LHCN-M2 (cell line): ENCODE results near the gene FXYD2. TPM values are rescaled to one million over a fixed set of nuclear protein-coding genes. Genes with fewer than 3 reads are reported as not detected.
A peak's percentile ranks its signal among the peaks of the same experiment; 100 is the strongest.
"Not testable (repeated sequence)": the region's sequence is repeated elsewhere in the genome, so short reads cannot be mapped to it uniquely, and the experiment has no call there.

Source experiments
- DNase-seq: peaks from one replicate; pipeline ENCODE4 v3.0.0-alpha.2; 2012; ENCODE audit warnings: low read depth
- total RNA-seq: library from RNA; depleted of rRNA; stranded (reverse); fragments of >200 nt; gene quantifications from 2 replicates; pipeline ENCODE4 v1.2.3, GENCODE V29; 2014

FXYD2 gene
- total RNA-seq, 1 experiment from 2014 or later: not detected

DNA sequence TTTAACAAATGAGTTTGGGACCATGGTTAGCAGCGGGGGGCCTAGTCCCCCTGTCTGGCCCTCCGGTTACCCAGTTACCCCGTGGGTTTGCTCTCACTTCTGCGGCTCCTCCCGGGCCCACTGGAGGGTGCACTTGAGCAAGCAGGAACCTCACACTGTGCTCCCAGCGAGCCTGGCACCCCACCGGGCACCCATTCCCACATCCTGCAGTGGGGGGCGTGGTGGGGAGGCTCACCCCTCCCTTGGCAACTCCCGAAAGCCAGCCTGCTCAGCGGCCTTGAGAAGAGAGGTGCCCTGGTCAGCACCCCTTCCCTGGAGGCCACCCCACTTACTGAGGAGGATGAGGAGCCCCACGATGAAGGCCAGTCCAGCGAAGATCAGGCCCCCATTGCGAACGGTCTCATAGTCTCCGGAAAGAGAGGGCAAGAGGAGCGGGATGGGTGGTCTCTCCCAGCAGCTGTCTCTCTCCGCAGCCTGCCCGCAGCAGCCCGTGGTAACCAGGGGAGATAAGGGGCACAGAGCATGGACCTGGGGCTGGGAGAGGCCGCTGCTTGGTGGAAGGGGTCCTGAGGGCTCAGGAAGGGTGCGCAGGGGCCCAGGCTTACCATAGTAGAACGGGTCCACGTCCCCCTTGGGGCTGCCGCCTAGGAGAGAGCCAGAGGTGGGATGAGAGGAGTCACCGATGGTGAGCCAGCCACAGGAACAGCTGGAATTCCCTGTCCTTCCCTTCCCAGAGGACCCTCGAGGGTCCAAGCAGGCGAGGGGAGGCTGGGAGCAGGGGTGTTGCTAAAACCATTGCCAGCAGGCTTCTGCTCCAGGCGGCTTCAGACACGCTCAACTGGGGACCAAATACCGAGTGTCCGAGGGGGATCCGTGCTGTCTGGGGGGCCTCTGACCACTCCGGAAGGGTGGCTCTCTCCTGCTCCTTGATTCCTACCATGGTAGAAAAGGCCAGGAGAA, 2.2 kb downstream of the FXYD2 start:
- no peak for DNase-seq

DNA sequence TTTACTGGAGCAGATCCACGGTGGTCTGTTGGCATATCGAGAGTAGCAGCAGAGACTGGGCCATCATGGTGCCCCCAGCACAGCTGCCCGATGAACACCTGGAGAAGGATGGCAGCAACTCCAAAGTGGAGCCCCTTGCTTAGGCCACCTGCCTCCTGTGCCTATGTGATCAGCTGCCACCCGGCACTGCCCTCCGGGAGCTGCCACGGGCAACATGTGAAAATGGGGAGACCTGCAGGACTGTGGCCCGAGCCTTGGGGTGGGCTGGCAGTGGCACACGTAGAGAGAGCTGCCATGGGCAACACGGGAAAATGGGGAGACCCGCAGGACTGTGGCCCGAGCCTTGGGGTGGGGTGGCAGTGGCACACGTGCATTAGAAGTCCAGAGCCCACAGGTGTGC, 3.1 kb downstream of the FXYD2 start:
- DNase-seq: no peak

DNA sequence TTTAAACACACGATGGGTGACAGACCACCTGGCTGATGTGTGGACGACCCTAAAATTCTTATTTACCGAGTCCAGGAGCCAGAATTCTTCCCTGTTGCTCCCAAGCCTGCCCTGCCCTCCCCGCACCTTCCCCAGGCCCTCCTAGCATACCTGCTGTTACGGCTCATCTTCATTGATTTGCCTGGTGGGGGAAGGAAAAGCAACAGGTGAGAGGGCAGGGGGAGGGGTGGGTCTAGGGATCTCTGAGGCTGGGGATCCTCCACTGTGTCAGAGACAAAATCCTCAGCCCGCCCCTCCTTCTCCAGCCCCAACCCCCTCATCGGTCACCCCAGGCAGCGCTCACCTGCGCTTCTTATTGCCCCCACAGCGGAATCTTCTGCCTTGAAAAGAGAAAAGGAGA, 4.0 kb downstream of the FXYD2 start:
- DNase-seq: no peak

DNA sequence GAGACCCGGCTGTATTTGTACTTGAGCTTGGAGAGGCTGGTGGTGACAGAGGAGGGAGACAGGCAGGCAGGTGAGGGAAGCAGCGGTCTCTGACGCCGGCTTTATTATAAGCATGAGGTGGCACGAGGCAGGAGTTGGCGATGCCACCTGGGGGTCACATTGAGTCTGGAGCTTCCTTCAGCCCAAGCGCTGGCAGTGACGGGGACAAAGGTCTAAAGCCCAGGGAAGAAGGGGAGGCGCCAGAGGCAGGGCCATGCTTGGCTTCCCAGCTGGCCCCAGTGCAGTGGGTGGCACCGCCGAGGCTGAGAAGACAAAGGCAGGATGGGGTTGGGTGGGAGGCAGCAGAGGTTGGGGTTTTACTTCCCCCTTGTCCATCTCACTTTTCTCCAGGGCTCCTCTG, 4.5 kb downstream of the FXYD2 start:
- DNase-seq: no peak

DNA sequence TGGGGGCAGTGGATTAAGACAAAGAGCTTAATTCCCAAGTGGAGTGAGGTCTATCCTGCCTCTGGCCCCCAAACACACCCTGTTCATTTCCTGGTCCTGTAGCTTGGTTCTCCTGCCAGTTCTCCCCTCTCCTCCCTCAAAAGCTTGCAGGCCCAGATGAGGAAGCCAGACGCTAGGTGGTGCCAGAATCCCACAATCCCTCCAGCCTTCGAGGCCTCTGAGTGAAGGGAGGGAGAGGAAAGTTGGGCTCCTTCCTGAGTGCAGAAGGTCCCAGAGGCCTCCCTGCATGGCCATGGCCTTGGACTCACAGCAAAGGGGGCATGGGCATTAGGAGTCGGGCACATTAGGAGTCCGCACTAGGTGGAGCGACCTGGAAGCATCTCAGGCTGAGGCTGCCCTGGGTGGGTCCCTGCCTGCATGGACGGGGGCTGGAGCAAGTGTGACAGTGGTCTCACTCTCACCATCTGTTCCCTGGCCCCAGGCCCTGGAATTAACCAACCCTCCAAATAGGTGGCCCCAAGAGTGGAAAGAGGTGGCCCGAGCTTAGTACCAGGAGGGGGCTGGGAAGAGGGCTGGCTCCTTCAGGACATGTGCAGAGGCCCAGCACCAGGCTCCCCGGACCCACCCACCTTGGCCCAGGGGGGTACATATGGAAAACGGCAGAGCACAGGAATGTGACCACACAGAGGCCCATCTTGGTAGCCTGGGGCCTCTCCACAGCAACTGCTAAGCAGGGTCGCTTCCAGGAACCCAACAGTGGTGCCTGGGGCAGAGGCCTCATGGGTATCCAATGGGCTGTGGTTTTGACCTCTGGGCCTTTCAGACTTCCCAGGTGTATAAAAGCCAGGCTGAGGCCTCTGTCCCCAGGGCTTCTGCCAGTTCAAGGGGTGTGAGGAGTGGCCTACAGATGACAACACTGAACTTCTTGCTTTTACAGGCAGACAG, 5.2 kb downstream of the FXYD2 start:
- peak; percentile 30 for DNase-seq

DNA sequence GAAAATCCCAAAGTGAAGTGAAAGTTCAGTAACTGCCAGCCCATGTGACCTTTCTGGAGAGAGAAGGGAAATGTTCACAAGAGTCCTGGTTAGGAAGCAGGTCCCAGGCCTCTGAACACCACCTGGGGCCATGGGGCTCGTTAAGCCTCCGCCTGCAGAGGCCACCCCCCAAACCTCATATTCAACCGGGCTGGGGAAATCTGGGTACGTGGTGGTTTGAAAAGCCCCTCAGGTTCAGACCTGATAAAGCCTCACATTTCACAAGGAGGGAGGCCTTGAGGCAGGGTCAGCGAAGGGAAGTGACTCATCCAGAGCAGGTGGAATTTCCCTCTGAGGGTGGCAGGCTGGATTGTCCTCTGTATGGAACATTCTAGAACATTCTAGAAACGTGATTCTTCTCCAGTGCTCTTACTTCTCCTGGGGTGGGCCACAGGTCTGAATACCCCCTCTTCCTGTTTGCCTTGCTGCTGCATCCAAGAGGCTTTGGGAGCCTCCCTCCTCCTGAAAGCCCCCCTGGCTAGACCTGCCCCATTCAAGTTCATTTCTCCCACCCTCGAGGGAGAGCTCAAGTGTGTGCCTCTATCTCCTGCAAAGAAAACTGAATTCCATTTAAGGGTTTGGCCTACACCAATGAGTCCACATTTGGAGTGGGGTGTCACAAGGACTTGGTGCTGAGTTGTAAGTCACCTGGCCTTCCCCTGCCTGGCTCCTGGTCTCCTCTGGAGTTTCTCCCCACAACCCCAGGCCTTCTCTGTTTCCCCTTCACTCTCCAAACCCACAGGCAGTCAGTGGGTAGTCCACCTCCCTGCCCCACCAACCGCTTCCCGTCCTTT, 6.3 kb downstream of the FXYD2 start:
- DNase-seq: no peak

DNA sequence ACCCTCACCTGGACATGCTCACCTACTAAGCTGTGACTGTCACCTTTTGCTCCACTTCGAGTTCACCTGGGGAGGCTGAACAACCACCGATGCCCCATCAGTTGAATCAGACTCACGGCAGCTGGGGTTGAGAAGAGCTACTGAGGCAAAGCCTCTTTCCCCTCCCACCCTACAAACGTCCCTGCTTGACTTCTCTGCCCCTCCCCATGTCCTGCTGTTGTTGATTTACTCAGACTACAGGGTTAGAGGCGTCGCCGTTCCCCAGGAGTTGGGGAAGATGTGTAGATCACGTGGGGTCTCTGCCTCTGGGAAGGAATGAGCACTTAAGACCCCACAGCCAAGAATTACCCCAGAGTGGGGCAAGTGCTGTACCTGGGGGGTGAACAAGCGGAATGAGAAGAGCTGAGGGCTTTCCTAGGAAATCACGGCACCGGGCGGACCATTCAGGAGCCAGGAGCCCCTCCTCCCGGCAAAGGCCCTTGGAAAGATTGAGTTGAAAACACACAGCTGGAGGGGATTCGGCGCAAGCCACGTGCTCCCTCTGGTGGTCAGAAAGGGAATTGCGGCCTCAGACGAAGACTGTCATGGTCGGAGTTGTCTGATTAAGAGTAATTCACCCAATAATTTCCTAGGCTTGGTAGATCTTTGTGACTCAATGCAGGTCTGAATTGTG, 7.0 kb downstream of the FXYD2 start:
- peak; percentile 51 for DNase-seq

DNA sequence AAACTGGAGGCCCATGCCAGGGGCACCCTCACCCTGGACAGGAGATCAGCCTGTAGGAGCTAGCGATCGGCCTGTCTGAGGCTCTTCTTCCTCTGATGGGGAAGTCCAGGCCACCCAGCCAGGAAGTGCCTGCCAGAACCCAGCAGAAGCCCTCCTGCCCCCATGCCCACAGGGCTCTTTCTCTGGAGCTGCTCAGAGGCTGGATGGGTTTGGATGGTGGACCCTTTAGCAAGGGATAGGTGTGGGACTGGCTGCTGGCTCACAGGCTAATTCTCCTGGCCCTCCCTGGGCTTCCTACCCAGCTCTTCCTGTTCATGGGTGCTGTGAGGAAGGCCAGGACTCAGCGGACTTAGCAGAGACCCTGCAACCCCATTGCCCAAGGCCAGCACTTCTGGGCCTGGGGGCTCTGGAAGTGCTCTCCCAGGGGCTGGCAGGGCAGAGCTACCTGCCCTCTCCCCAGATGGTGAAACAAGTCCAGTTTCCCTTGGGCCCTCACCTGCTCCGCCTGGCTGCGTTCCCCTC, 7.6 kb downstream of the FXYD2 start:
- no peak for DNase-seq

DNA sequence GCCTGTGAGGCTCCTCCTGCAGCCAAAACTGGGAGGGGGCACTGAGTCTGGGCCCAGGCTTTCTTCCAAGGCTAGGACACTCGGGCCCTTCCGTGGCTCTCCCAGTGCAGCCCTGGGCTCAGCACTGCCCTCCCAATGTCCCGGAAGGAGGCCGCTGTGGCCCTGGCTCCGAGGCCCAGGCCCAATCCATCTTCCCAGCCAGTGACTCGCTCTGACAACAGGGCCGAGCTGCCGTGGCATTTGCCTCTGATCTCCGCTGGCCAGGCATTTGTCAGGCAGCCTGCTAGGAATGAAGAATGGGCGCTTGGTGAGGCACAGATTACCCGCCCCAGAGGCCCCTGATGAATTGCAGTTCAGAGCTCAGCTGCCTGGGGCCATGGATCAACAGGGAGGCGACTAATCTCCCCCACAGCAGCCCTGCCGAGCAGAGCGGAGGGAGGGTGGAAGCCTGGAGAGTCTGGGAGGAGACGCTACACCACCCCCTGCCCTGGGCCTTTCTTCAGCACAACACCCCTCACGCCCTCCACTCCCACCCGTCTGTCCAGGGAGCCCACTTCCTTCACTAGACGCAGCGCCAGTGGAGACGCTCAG, 8.3 kb downstream of the FXYD2 start:
- DNase-seq: peak; percentile 17

DNA sequence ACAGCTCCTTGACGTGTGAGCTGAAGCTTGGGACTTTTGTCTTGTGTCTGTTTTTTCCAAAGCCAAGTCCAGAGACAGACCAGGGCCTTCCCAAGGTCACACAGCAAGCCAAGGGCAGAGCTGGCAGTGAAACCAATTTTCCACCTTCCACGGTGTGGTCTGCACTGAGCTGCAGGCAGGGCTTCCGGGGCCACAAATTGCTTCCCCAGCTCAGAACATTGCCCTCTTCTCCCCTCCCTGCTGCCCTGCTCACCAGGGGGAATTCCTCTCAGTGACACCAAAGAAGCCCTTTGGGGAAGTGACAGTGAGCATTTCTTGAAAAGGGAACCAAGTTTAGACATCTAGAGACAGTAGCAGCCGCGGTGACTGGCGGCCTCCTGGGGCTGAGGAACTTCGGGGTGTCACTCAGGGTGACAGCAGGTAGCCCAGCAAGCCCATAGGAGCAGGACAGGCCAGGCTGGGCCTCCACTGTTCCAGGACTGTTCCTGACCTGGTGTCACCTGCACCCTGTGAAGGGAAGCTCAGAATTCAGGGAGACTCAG, 9.2 kb downstream of the FXYD2 start:
- no peak for DNase-seq

DNA sequence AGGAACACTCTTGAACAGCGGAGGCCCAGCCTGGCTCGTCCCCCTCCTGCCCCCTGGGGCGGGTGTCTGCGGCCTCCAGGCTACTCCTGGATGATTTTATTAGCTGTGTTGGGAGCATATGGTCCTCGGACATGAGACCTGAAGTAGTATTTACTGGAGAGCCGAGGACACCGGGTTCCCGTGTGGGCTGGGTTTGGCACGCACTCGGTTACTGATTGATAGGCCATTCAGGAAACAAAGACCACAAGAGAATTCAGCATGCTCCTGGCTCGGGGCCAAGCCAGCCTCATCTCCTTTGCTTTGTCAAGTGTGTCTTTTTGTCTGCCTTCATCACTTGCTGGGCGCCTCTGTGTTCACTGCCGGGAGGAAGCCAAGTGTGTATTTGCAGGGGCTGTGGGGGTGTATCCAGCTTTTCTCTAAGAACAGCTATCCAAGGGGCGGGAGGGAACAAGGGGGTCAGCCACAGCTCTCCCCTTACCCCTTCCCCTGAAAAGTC, 9.7 kb downstream of the FXYD2 start:
- no peak for DNase-seq

DNA sequence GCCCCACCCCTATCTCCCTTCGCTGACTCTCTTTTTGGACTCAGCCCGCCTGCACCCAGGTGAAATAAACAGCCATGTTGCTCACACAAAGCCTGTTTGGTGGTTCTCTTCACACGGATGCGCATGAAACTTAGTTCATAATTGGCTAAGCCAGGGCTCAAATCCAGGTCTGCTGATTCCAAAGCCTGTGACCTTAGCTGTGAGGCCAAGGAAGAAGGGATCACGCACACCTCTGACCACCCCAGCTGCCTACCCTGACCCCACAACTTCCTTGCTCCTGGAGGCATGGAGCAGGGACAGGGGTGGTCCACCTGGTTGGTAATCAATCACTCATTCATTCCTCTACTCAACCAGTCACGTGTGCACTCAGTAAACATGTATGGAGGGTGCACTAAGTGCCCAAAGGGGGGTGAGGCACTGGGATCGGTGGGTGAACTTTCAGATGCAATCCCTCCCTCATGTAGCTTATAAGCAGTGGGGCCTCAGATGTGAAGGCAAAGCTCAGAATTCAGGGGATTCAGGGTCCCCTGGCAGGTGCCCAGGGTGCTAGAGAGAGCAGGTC, 10.3 kb downstream of the FXYD2 start:
- DNase-seq: no peak

DNA sequence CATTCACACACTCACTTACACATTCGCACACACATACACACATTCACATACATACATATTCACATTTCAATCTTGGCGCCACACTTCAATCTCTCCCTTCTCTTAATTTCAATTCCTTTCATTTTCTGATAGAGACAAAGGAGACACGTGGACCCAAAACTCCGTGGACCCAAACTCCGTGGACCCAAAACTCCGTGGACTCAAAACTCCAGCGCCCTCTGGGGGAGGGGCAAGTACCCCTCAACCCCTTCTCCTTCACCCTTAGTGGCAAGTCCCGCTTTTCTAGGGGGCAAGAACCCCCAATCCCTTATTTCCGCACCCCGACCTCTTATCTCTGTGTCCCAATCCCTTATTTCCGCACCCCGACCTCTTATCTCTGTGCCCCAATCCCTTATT, 14.5 kb downstream of the FXYD2 start:
- DNase-seq: not testable (repeated sequence)

DNA sequence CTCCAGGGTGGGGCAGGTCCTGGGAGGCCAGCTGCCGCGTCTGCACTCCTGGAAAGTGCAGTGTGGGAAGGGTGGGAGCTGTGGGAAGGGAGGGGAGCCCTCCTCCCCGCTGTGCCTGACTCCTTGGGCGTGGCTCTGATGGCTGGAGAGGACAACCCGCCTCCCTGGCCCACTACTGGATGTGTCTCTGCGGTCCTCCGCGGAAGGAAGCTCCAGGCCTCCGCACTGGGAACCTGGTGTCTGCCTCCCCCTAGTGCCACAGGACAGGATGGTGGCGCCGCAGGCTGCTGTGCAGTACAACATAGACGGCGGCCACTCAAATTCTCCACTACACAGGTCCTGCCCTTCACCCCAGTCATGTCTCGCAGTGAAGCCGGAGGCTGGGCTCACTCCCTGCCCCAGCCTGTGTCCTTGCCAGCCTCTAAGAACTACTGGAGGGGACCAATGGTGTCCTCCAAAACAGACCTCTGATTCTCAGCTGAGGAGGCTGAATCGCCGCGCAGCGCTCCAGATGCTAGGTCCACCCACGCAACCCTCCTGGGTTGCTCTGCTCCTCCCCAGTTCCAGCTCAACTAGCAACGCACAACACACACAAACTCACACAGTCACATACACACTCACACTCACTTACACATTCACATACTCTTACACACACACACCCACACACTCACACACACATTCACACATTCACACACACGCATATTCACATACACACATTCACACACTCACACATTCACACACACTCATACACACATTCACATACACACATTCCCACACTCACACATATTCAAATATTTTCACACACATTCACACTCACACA, 15.1 kb downstream of the FXYD2 start:
- DNase-seq: no peak

DNA sequence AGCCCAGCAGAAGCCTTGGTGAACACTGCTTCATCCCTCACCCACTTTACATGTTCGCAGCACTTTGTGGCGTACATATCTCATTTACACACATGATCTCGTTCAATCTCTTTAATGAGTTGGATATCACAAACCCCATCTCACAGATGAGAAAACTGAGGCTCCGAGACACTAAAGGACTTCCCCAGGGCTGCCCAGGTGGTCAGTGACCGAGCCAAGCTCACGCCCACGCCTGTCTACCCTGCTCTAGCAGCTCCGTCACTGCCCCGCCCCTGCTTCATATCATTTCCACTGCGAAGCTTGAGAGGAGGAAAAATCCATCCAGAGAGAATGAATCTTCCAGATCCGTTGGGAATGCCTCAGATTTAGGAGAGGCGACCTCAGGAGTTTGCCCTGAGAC, 15.8 kb downstream of the FXYD2 start:
- DNase-seq: no peak

DNA sequence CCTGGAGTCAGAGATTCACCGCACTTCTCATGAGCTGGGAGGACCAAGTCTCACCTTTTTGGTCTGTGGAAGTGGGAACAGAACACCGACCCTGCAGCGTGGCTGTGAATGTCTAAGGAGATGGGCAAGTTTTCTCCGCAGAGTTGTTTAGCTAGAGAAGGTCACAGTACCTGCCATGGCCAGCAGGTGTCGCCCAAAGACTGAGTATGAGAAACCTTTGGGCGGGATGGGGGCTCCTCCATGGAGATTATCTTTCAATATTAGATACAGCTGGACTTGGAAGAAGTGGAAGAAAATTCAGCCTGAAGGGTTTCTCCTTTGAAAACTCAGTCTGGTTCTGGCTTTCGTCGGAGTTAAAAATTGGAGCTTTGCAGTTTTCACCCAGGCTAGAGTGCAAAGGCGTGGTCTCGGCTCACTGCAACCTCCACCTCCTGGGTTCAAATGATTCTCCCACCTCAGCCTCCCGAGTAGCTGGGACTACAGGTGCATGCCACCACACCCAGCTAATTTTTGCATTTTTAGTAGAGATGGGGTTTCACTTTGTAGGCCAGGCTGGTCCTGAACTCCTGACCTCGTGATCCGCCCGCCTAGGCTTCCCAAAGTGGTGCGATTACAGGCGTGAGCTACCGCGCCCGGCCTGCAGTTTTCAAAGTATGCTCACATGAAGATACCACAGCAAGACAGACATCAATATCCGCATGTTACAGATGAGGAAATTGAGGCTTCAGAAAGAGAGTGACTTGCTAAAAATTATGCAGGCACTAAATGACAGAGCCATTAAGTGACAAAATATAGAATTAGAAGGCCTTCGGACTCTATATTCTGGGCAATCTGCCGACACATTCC, 16.8 kb downstream of the FXYD2 start:
- peak; percentile 26 for DNase-seq

DNA sequence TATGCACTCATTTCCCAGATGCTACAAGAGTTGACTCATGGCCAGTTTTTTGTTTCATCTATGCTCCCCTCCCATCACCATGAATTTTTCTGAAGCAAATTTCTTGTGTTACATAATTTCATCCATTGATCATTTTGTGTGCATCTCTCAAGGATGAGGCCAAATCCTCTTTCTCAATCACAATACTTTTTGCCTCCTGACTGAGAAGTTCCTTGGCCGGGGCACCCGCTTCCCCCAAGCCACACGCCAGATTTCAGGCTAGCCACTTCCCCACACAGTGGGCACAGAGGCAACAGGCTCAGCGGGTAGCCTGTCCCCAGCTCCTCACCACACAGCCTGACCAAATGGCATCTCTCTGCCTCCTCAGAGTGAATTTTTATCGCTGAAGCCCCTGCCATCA, 17.7 kb downstream of the FXYD2 start:
- DNase-seq: no peak

DNA sequence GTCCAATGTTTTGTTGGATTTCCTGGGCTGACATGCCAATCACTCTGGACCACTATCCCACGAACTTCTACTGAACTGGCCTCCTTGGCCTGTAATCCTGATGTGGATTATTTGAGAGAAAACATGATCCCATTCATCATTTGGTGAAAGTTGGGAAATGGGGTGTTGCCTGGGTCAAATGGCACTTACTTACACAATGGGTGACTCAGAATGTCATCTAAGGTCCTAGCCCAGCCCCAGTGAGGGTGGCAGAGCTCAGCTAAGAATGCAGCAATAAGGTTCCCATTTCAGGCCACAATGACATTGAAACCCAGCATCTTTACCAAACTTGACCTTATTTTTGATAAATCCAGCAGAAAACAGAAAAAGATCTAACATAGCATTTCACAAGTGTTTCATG, 19.5 kb downstream of the FXYD2 start:
- no peak for DNase-seq
